Skeletal muscle satellite cell (primary cell): ENCODE data around the gene NDUFS7.

Source experiments
- H3K27me3 ChIP-seq: 2 replicates; pipeline ENCODE4 v1.7.0; 2013; ENCODE audit warnings: low read length; ENCODE audit not compliant: control insufficient read depth, insufficient read depth
- H3K36me3 ChIP-seq: 2 replicates; pipeline ENCODE4 v1.7.0; 2013; ENCODE audit warnings: mild to moderate bottlenecking, control low read depth, low read length; ENCODE audit not compliant: insufficient read depth
- H3K4me1 ChIP-seq: 2 replicates; pipeline ENCODE4 v1.7.0; 2013; ENCODE audit warnings: low read length; ENCODE audit not compliant: control insufficient read depth, insufficient read depth
- H3K4me2 ChIP-seq: 2 replicates; pipeline ENCODE4 v1.7.0; 2013; ENCODE audit warnings: mild to moderate bottlenecking, low read length
- H3K4me3 ChIP-seq: 2 replicates; pipeline ENCODE4 v1.7.0; 2013; ENCODE audit warnings: low read length
- H3K9ac ChIP-seq: 2 replicates; pipeline ENCODE4 v1.7.0; 2013; ENCODE audit warnings: mild to moderate bottlenecking, low read depth, low read length, moderate library complexity
- H3K9me3 ChIP-seq: replicated peaks from 2 replicates; pipeline ENCODE4 v1.7.0; 2013; ENCODE audit warnings: mild to moderate bottlenecking, control low read depth, low read length

The NDUFS7 gene

GRCh38 chr19:1408300-1409203, 24.8 kb downstream of the NDUFS7 start:
- H3K4me3 ChIP-seq = peak overlapping the region; percentile 95
- H3K4me2 ChIP-seq = peak overlapping the region; percentile 96
- no peaks in the 10 kb centered on the region for H3K27me3 ChIP-seq
- H3K9me3 ChIP-seq = no peaks in the 10 kb centered on the region
- H3K4me1 ChIP-seq = peaks cover 40% of the 10 kb centered on the region
- H3K9ac ChIP-seq = peak overlapping the region; percentile 100
- H3K36me3 ChIP-seq = peaks cover 22% of the 10 kb centered on the region

- Histone ChIP-seq H3K9ac (peak overlapping the region; percentile 100), H3K4me3 (peak overlapping the region; percentile 95), H3K4me2 (peak overlapping the region; percentile 96), H3K9me3 (no peaks in the 10 kb centered on the region), H3K36me3 (peaks cover 25% of the 10 kb centered on the region), H3K4me1 (peaks cover 40% of the 10 kb centered on the region), H3K27me3 (no peaks in the 10 kb centered on the region)
Measured at GRCh38 chr19:1409204-1410005, 25.7 kb downstream of the NDUFS7 start.

- H3K9ac ChIP-seq = peak overlapping the region; percentile 100
- H3K4me2 ChIP-seq = peak overlapping the region; percentile 96
- no peaks in the 10 kb centered on the region for H3K27me3 ChIP-seq
- H3K36me3 ChIP-seq = peaks cover 25% of the 10 kb centered on the region
- peak overlapping the region; percentile 95 for H3K4me3 ChIP-seq
- no peaks in the 10 kb centered on the region for H3K9me3 ChIP-seq
- H3K4me1 ChIP-seq = peaks cover 46% of the 10 kb centered on the region
Measured at GRCh38 chr19:1410136-1410786, 26.6 kb downstream of the NDUFS7 start.

GRCh38 chr19:1410789-1411188, 27.1 kb downstream of the NDUFS7 start:
- H3K36me3 ChIP-seq = peaks cover 25% of the 10 kb centered on the region
- H3K4me2 ChIP-seq = peak overlapping the region; percentile 96
- peak overlapping the region; percentile 100 for H3K9ac ChIP-seq
- H3K4me1 ChIP-seq = peaks cover 51% of the 10 kb centered on the region
- no peaks in the 10 kb centered on the region for H3K9me3 ChIP-seq
- H3K27me3 ChIP-seq = no peaks in the 10 kb centered on the region
- peak overlapping the region; percentile 49 for H3K4me3 ChIP-seq

GRCh38 chr19:1411255-1412191, 27.8 kb downstream of the NDUFS7 start:
- no peaks in the 10 kb centered on the region for H3K27me3 ChIP-seq
- H3K9me3 ChIP-seq = no peaks in the 10 kb centered on the region
- peak overlapping the region; percentile 96 for H3K4me2 ChIP-seq
- peaks cover 57% of the 10 kb centered on the region for H3K4me1 ChIP-seq
- peaks cover 25% of the 10 kb centered on the region for H3K36me3 ChIP-seq
- H3K4me3 ChIP-seq = peak overlapping the region; percentile 49
- peak overlapping the region; percentile 100 for H3K9ac ChIP-seq

GRCh38 chr19:1412323-1412923, 28.7 kb downstream of the NDUFS7 start:
- Histone ChIP-seq H3K9me3 (no peaks in the 10 kb centered on the region), H3K36me3 (peaks cover 26% of the 10 kb centered on the region), H3K4me1 (peaks cover 65% of the 10 kb centered on the region), H3K4me2 (peak overlapping the region; percentile 96), H3K9ac (peak overlapping the region; percentile 33), H3K27me3 (no peaks in the 10 kb centered on the region), H3K4me3 (no peak overlapping the region)

GRCh38 chr19:1412995-1413800, 29.5 kb downstream of the NDUFS7 start:
- H3K4me1 ChIP-seq = peaks cover 73% of the 10 kb centered on the region
- H3K36me3 ChIP-seq = peaks cover 32% of the 10 kb centered on the region

GRCh38 chr19:1416014-1416841, 32.5 kb downstream of the NDUFS7 start:
- peak overlapping the region; percentile 3 for H3K4me3 ChIP-seq
- no peaks in the 10 kb centered on the region for H3K9me3 ChIP-seq
- peaks cover 50% of the 10 kb centered on the region for H3K4me1 ChIP-seq
- H3K9ac ChIP-seq = peak overlapping the region; percentile 74
- H3K36me3 ChIP-seq = peaks cover 49% of the 10 kb centered on the region
- no peaks in the 10 kb centered on the region for H3K27me3 ChIP-seq
- peak overlapping the region; percentile 67 for H3K4me2 ChIP-seq

More at GRCh38 chr19:1412995-1413800, 29.5 kb downstream of the NDUFS7 start:
- Histone ChIP-seq H3K4me2 (no peak overlapping the region), H3K9ac (no peak overlapping the region), H3K9me3 (no peaks in the 10 kb centered on the region), H3K27me3 (no peaks in the 10 kb centered on the region), H3K4me3 (no peak overlapping the region)

GRCh38 chr19:1417145-1417544, 33.4 kb downstream of the NDUFS7 start:
- Histone ChIP-seq H3K9ac (peak overlapping the region; percentile 74), H3K4me3 (peak overlapping the region; percentile 41), H3K4me2 (peak overlapping the region; percentile 67), H3K27me3 (no peaks in the 10 kb centered on the region), H3K9me3 (no peaks in the 10 kb centered on the region), H3K36me3 (peaks cover 59% of the 10 kb centered on the region), H3K4me1 (peaks cover 49% of the 10 kb centered on the region)
